Left ventricle myocardium superior (tissue), 1 donor: Measurements from ENCODE around the gene AZGP1. TPM values are rescaled to one million over a fixed set of nuclear protein-coding genes. Genes with fewer than 3 reads are reported as not detected.
"Not testable (repeated sequence)": the region's sequence is repeated elsewhere in the genome, so short reads cannot be mapped to it uniquely, and the experiment has no call there.

Experiments used
- ATAC-seq: fragments of 200-7000 bp; cut with Tn5 transposase; one replicate; pipeline ENCODE4 v1.9.1; 2020; ENCODE audit warnings: mild to moderate bottlenecking, moderate library complexity
- DNase-seq: peaks from one replicate; pipeline ENCODE4 v3.0.0-alpha.2; 2020
- intact Hi-C: fragments of 100-400 bp; cut with micrococcal nuclease; formaldehyde crosslinking; loops from one replicate; pipeline ENCODE4 v1.11.0; 2022
- total RNA-seq: library from RNA; stranded (reverse); fragmentation: NEBNext Ultra II Directional; extraction: Animal tissue kit (Norgen Biotek cat#: 25700); gene quantifications from one replicate; pipeline ENCODE4 v1.2.1, GENCODE V29; 2021
- donor health status: DM: no; HTN: yes; CAD: no; lungs with severe emphysema.

Gene AZGP1
- total RNA-seq, 1 donor from 2014 or later = 70.9 TPM

DNA sequence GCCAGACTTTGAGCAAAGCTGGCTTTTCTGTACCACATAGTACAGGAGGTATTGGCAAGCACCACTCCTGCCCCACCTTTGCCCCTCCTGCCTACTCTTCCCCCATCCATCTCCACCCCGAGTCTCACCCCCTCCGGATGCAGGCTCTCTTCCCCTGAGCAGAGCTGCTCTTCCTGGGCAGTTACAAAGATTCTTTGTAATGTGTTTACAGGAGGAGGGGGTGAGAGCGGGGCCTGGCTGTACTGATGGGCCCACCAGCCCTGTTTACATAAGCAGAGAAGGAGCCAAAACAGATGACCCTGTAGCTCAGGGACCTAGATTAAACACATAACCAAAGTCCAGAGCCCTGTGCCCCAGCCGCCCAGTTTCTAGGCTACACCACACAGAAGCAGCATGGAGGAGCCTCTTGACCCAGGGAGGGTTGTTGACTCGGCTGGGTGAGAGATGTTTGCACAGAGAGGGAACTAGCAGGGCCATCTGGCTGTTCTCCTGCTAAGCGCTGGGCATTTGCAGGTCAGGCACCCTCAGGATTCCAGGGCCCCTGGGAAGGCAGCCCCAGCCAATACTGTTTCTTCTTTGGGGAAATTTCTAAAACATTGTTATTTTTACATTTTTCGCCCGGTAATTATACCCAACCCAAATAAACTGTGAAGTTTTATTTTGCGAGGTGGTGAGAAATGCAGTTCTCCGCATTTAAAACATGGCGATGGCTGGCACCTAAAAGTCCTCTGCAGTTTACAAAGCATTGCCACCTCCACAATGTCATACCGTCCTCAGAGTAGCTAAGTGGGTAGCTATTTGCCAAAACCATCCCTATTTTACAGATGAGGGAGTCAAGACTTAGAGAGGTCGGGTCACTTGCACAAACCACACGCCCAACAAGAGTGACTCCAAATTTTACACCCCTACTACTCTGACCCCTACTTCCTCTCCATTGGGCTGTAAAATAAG lies 28.2 kb upstream of the AZGP1 start:
- DNase-seq (no peak), ATAC-seq (no peak)
- intact Hi-C loops = no loop called here

GRCh38 chr7:100000239-100000638 lies 24.4 kb upstream of the AZGP1 start:
- DNase-seq = no peak
- ATAC-seq = no peak
- intact Hi-C loops = no loop called here

- DNase-seq (peak; percentile 76), ATAC-seq (peak; percentile 79)
- intact Hi-C loops = loop anchor here (10.0 kb wide), 1 partner anchor 47 kb away; the partner anchor contains the start of gene ZSCAN21
Measured at GRCh38 chr7:99997545-99998137, 21.8 kb upstream of the AZGP1 start.

- intact Hi-C loops = loop anchor here (10.0 kb wide), 1 partner anchor 48 kb away; the partner anchor contains the start of gene ZSCAN21
- DNase-seq (no peak), ATAC-seq (no peak)
Measured at GRCh38 chr7:99996755-99997544, 21.1 kb upstream of the AZGP1 start.

GRCh38 chr7:99994819-99995218 lies 19.0 kb upstream of the AZGP1 start:
- DNase-seq (no peak), ATAC-seq (no peak)
- intact Hi-C loops = loop anchor here (5.0 to 10.0 kb wide), 2 partner anchors 50 to 78 kb away; partner anchors contain the start of genes TRIM4 and ZSCAN21

DNA sequence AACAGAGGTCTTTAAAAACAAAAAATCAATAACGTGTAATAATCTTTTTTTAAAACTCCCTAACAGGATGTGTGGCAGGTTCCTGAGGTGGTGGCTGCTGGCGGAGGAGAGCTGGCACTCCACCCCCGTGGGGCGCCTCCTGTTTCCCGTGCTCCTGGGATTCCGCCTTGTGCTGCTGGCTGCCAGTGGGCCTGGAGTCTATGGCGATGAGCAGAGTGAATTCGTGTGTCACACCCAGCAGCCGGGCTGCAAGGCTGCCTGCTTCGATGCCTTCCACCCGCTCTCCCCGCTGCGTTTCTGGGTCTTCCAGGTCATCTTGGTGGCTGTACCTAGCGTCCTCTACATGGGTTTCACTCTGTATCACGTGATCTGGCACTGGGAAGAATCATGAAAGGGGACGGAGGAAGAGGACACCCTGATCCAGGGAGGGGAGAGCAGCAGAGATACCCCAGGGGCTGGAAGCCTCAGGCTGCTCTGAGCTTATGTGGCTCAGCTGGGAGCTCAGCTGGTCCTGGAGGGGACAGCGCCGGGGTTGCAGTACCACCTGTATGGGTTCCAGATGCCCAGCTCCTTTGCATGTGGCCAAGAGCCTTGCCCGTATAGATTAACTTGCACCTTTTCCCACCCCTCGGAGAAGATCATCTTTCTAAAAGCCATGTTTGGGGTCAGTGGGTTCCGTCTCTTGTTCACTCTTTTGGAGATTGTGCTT lies 16.7 kb upstream of the AZGP1 start:
- intact Hi-C loops = loop anchor here (5.0 to 10.0 kb wide), 2 partner anchors 52 to 75 kb away; partner anchors contain the start of genes TRIM4 and ZSCAN21
- DNase-seq (no peak), ATAC-seq (no peak)

DNA sequence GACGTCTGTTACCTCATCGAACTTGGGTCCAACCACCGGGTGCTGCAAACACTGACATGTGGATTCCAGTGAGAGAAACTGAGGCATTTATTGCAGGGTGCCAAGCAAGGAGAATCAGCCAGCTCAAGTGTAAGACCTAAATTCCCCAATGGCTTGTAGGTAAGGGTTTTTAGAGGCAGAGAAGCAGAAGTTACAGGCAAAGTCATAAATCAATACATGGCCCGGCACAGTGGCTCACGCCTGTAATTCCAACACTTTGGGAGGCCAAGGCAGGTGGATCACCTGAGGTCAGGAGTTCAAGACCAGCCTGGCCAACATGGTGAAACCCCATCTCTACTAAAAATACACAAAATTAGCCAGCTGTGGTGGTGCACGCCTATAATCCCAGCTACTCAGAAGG lies 15.7 kb upstream of the AZGP1 start:
- not testable (repeated sequence) for DNase-seq, ATAC-seq
- intact Hi-C loops = loop anchor here (5.0 to 10.0 kb wide), 2 partner anchors 53 to 74 kb away; partner anchors contain the start of genes TRIM4 and ZSCAN21

- intact Hi-C loops = loop anchor here (5.0 to 10.0 kb wide), 2 partner anchors 54 to 73 kb away; partner anchors contain the start of genes TRIM4 and ZSCAN21
- DNase-seq (no peak), ATAC-seq (no peak)
Measured at GRCh38 chr7:99990460-99990852, 14.6 kb upstream of the AZGP1 start.

DNA sequence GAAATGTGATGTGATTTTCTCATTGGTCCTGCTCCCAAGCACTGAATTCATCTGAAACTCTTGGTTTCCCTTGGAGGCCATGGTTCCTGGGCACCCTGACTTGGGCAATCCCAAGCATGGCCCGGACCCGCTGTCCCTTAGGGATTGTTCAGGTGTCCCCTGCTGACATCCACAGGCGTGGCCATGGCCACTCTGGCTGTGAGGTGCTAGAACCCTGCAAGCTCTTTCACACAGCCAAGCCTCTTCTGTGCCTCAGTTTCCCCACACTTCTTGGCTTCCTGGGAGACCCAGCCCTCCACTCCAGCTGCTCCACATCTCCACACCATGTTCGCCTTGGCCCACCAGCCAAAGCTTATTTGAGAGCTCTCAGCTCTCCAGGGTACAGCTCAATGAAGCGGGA lies 12.0 kb upstream of the AZGP1 start:
- intact Hi-C loops = no loop called here
- DNase-seq (no peak), ATAC-seq (no peak)

- DNase-seq, ATAC-seq, intact Hi-C loops: not testable (repeated sequence)
Measured at GRCh38 chr7:99987306-99987705, 11.5 kb upstream of the AZGP1 start.

DNA sequence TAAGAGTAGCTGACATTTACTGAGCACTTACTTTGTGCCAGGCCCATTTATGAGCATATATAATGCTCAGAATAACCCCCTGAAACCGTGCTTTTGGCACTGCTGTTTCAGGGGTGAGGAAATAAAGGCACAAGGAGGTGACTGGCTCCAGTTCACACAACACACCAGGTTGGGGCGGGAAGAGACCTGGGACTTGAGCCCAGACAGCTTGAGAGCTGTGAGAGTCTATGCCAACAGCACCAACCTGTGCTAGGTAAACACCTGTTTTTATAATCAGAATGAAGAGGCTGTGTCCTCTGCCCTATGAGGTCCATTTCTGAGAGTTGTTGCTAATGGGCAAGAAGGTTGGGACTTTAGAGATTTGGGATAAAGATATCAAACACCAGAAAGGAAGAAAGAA lies 8.8 kb upstream of the AZGP1 start:
- DNase-seq (no peak), ATAC-seq (no peak)
- intact Hi-C loops = no loop called here

DNA sequence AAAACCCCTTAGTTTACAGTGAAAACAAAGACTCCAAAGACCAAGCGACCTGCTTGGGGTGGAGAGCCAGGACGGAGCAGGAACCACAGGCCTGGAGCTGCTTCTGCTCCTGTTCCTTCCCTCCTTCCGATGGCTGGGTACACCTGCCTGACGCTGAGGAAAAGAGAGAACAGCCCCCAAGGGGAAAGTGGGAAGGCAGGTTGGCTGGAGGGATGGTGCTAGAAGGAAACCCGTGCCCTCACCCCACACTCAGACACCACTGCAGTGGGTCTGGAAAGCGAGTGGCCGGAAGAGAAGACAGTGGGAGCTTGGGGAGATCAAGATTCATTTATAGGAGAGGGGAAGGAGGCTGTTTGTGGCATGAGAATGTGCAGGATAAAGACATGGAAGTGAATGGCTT lies 5.2 kb upstream of the AZGP1 start:
- intact Hi-C loops, ATAC-seq, DNase-seq: not testable (repeated sequence)

- intact Hi-C loops, ATAC-seq, DNase-seq: not testable (repeated sequence)
Measured at GRCh38 chr7:99980448-99980872, 4.6 kb upstream of the AZGP1 start.

GRCh38 chr7:99979814-99980225 lies 4.0 kb upstream of the AZGP1 start:
- DNase-seq = peak; percentile 79
- ATAC-seq = peak; percentile 32
- intact Hi-C loops = not testable (repeated sequence)

DNA sequence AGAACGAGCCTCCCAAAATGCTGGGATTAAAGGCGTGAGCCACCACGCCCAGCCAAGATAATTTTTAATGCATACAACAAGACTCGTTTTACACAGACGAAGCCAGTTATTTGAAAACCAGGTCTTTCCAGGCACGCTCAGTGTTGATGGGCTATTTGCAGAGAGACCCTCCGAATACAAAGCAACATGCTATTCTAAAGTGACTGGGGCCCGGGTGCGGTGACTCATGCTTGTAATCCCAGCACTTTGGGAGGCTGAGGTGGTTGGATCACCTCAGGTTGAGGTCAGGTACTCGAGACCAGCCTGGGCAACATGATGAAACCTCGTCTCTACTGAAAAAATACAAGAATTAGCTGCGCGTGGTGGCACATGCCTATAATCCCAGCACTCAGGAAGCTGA lies 795 bp upstream of the AZGP1 start:
- DNase-seq (no peak), ATAC-seq (no peak)
- intact Hi-C loops = no loop called here

- DNase-seq (no peak), ATAC-seq (no peak)
- intact Hi-C loops = no loop called here
Measured at GRCh38 chr7:99974681-99975080, 1.1 kb downstream of the AZGP1 start.

DNA sequence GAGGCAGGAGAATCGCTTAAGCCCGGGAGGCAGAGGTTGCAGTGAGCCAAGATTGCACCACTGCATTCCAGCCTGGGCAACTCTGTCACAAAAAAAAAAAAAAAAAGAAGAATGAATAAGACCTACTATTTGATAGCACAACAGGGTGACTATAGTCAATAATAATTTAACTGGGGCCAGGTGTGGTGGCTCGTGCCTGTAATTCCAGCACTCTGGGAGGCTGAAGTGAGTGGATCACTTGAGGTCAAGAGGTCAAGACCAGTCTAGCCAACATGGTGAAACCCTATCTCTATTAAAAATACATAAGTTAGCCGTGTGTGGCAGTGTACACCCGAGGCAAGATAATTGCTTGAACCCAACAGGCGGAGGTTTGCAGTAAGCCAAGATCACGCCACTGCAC lies 2.0 kb downstream of the AZGP1 start:
- intact Hi-C loops, DNase-seq, ATAC-seq: not testable (repeated sequence)

GRCh38 chr7:99971242-99971641 lies 4.6 kb downstream of the AZGP1 start:
- DNase-seq (no peak), ATAC-seq (no peak)
- intact Hi-C loops = no loop called here
